HepG2 (cell line): ENCODE data around the gene TPX2. TPM values are rescaled to one million over a fixed set of nuclear protein-coding genes. Genes with fewer than 3 reads are reported as not detected.

Experiments used
- CHCHD3 ChIP-seq: sonication (generic); formaldehyde crosslinking; IDR thresholded peaks from 2 replicates; pipeline ENCODE4 v1.8.0; 2022; ENCODE audit warnings: mild to moderate bottlenecking, missing genetic modification reagents, moderate library complexity
- ETV6 ChIP-seq: sonication (generic); formaldehyde crosslinking; conservative IDR thresholded peaks from 2 replicates; pipeline ENCODE4 v1.4.0; 2020; ENCODE audit warnings: missing genetic modification reagents
- FIP1L1 ChIP-seq: fragments of 200-400 bp; formaldehyde crosslinking; IDR thresholded peaks from 2 replicates; pipeline ENCODE4 v1.6.1; 2018; ENCODE audit warnings: low read depth, mild to moderate bottlenecking, low read length, moderate library complexity, borderline replicate concordance; ENCODE audit not compliant: insufficient read depth
- JUND ChIP-seq: sonication (generic); formaldehyde crosslinking; IDR thresholded peaks from 2 replicates; pipeline ENCODE4 v1.8.0; 2022; ENCODE audit warnings: mild to moderate bottlenecking, missing genetic modification reagents
- MED1 ChIP-seq: sonication (generic); formaldehyde crosslinking; IDR thresholded peaks from 2 replicates; pipeline ENCODE4 v1.4.0; 2020; ENCODE audit warnings: missing genetic modification reagents
- NAIF1 ChIP-seq: sonication (generic); formaldehyde crosslinking; IDR thresholded peaks from 2 replicates; pipeline ENCODE4 v1.5.0; 2020; ENCODE audit warnings: mild to moderate bottlenecking, missing genetic modification reagents, borderline replicate concordance
- NFYB ChIP-seq: sonication (generic); formaldehyde crosslinking; IDR thresholded peaks from 2 replicates; pipeline ENCODE4 v1.4.0; 2020; ENCODE audit warnings: missing genetic modification reagents
- NONO ChIP-seq, 2 experiments: fragments of 450-650 bp in 1 of 2; sonication (generic) in 1 of 2; formaldehyde crosslinking in 1 of 2; IDR thresholded peaks in 1 of 2; conservative IDR thresholded peaks in 1 of 2; 2 replicates each; pipeline versions ENCODE4 v1.6.1 to v1.8.0; 2017 to 2022; ENCODE audit warnings: mild to moderate bottlenecking in 1 of 2, missing genetic modification reagents in 1 of 2, moderate library complexity in 1 of 2
- REXO4 ChIP-seq: sonication (generic); formaldehyde crosslinking; IDR thresholded peaks from 2 replicates; pipeline ENCODE4 v1.8.0; 2022; ENCODE audit warnings: missing genetic modification reagents, mild to moderate bottlenecking, borderline replicate concordance
- TARDBP ChIP-seq: sonication (generic); formaldehyde crosslinking; IDR thresholded peaks from 2 replicates; pipeline ENCODE4 v1.8.0; 2022; ENCODE audit warnings: mild to moderate bottlenecking, missing genetic modification reagents
- TCF12 ChIP-seq, 2 experiments: fragments of 450-650 bp in 1 of 2; sonication (generic) in 1 of 2; formaldehyde crosslinking in 1 of 2; IDR thresholded peaks; 2 replicates each; pipeline versions ENCODE4 v1.6.1 to v1.8.0; 2017 to 2022; ENCODE audit warnings: antibody characterized with exemption in 1 of 2, mild to moderate bottlenecking in 1 of 2, missing genetic modification reagents in 1 of 2, moderate library complexity in 1 of 2
- ZNF557 ChIP-seq: sonication (generic); formaldehyde crosslinking; IDR thresholded peaks from 2 replicates; pipeline ENCODE4 v1.4.0; 2020; ENCODE audit warnings: missing genetic modification reagents
- ZNF792 ChIP-seq: IDR thresholded peaks from 2 replicates; pipeline ENCODE4 v1.6.1; 2016
- ZNF816 ChIP-seq: sonication (generic); formaldehyde crosslinking; IDR thresholded peaks from 2 replicates; pipeline ENCODE4 v1.8.0; 2022; ENCODE audit warnings: missing genetic modification reagents, mild to moderate bottlenecking, borderline replicate concordance
- ZSCAN21 ChIP-seq: sonication (generic); formaldehyde crosslinking; IDR thresholded peaks from 2 replicates; pipeline ENCODE4 v1.8.0; 2022; ENCODE audit warnings: mild to moderate bottlenecking, missing genetic modification reagents, moderate library complexity, borderline replicate concordance
- ZSCAN31 ChIP-seq: sonication (generic); formaldehyde crosslinking; IDR thresholded peaks from 2 replicates; pipeline ENCODE4 v1.5.0; 2020; ENCODE audit warnings: low read depth, mild to moderate bottlenecking, missing genetic modification reagents
- polyA plus RNA-seq, 8 experiments: library from polyadenylated mRNA; depleted of rRNA in 3 of 8; stranded (reverse) in 7 of 8; unstranded in 1 of 8; fragments of >200 nt; fragmentation: Illumina TruSeq in 4 of 8; extraction: Trizol in 4 of 8; gene quantifications; 2 replicates each; pipeline versions ENCODE4 v1.2.1 to v1.2.3, GENCODE V29; 2011 to 2016; ENCODE audit warnings: low read depth in 4 of 8, missing spikeins in 1 of 8, mixed read lengths in 1 of 8; ENCODE audit not compliant: insufficient read depth in 1 of 8
- total RNA-seq, 5 experiments: library from RNA; depleted of rRNA; stranded (reverse); fragments of >200 nt; fragmentation: Illumina TruSeq; extraction: Trizol; gene quantifications; 2 replicates each; pipeline ENCODE4 v1.2.3, GENCODE V29; 2016; ENCODE audit warnings: low read depth in 1 of 5
- TF ChIP-seq, protein P1 (sequence below): sonication (generic); formaldehyde crosslinking; IDR thresholded peaks from 2 replicates; pipeline ENCODE4 v1.5.1; 2020; ENCODE audit warnings: missing genetic modification reagents, mild to moderate bottlenecking, borderline replicate concordance
- TF ChIP-seq, protein P2 (sequence below): sonication (generic); formaldehyde crosslinking; IDR thresholded peaks from 2 replicates; pipeline ENCODE4 v1.5.0; 2020; ENCODE audit warnings: mild to moderate bottlenecking, missing genetic modification reagents, moderate library complexity
- TF ChIP-seq, protein P3 (sequence below): sonication (generic); formaldehyde crosslinking; IDR thresholded peaks from 2 replicates; pipeline ENCODE4 v1.8.1; 2023; ENCODE audit warnings: mild to moderate bottlenecking, missing genetic modification reagents
- TF ChIP-seq, protein P4 (sequence below): sonication (generic); formaldehyde crosslinking; IDR thresholded peaks from 2 replicates; pipeline ENCODE4 v1.5.0; 2020; ENCODE audit warnings: mild to moderate bottlenecking, missing genetic modification reagents

TPX2 gene
- total and polyA plus RNA-seq, 2 of the 13 experiments (the other 11 are each of a cell fraction or from before 2014, with no cell fraction given), result 34.3 to 124 TPM

DNA sequence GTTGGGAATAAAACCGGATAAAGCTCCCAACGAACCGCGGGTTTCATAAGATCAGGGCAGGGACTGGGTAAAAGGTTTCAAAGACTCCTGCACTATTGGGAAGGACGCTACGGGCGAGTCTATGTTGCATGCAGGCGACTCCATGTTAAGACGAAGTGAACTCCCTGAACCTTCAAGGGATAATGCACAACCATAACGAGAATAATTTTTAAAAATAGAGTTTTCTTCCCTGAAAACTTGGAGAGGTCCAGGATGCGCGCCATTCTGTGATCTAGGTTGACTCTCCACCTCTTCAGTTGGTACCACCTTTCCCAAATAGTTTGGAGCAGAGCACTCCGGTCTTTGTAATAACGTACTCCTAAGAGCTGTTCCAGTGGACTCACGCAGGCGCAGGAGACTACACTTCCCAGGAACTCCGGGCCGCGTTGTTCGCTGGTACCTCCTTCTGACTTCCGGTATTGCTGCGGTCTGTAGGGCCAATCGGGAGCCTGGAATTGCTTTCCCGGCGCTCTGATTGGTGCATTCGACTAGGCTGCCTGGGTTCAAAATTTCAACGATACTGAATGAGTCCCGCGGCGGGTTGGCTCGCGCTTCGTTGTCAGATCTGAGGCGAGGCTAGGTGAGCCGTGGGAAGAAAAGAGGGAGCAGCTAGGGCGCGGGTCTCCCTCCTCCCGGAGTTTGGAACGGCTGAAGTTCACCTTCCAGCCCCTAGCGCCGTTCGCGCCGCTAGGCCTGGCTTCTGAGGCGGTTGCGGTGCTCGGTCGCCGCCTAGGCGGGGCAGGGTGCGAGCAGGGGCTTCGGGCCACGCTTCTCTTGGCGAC lies at the start of gene TPX2 (continued):
- TF ChIP-seq, protein P1, sequence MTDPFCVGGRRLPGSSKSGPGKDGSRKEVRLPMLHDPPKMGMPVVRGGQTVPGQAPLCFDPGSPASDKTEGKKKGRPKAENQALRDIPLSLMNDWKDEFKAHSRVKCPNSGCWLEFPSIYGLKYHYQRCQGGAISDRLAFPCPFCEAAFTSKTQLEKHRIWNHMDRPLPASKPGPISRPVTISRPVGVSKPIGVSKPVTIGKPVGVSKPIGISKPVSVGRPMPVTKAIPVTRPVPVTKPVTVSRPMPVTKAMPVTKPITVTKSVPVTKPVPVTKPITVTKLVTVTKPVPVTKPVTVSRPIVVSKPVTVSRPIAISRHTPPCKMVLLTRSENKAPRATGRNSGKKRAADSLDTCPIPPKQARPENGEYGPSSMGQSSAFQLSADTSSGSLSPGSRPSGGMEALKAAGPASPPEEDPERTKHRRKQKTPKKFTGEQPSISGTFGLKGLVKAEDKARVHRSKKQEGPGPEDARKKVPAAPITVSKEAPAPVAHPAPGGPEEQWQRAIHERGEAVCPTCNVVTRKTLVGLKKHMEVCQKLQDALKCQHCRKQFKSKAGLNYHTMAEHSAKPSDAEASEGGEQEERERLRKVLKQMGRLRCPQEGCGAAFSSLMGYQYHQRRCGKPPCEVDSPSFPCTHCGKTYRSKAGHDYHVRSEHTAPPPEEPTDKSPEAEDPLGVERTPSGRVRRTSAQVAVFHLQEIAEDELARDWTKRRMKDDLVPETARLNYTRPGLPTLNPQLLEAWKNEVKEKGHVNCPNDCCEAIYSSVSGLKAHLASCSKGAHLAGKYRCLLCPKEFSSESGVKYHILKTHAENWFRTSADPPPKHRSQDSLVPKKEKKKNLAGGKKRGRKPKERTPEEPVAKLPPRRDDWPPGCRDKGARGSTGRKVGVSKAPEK (CRISPR knock-in tag), result peak; percentile 24; the same call in 1 of the 2 replicates
- TF ChIP-seq CHCHD3 (CRISPR knock-in tag) (no peak), ZSCAN31 (CRISPR knock-in tag) (peak; percentile 98), NFYB (CRISPR knock-in tag) (peak; percentile 100), ETV6 (CRISPR knock-in tag) (peak; percentile 80), ZNF792 (CRISPR knock-in tag) (peak; percentile 90), ZNF557 (peak; percentile 77), NONO (IDR thresholded peaks at IDR 0.05) (no peak), NONO (CRISPR knock-in tag; conservative IDR thresholded peaks at IDR 0.05) (peak; percentile 94), REXO4 (CRISPR knock-in tag) (peak; percentile 93; the same call in 1 of the 2 replicates), ZNF816 (peak; percentile 77; the same call in 1 of the 2 replicates), TARDBP (CRISPR knock-in tag) (peak; percentile 92; the same call in 1 of the 2 replicates), NAIF1 (CRISPR knock-in tag) (peak; percentile 80; the same call in 1 of the 2 replicates), JUND (CRISPR knock-in tag) (no peak), TCF12 (IDR thresholded peaks at IDR 0.05) (no peak), TCF12 (CRISPR knock-in tag; IDR thresholded peaks at IDR 0.05) (peak; percentile 71; the same call in 1 of the 2 replicates), FIP1L1 (no peak), MED1 (CRISPR knock-in tag) (no peak; the same call in 1 of the 2 replicates), ZSCAN21 (CRISPR knock-in tag) (peak; percentile 96)
- TF ChIP-seq, protein P2, sequence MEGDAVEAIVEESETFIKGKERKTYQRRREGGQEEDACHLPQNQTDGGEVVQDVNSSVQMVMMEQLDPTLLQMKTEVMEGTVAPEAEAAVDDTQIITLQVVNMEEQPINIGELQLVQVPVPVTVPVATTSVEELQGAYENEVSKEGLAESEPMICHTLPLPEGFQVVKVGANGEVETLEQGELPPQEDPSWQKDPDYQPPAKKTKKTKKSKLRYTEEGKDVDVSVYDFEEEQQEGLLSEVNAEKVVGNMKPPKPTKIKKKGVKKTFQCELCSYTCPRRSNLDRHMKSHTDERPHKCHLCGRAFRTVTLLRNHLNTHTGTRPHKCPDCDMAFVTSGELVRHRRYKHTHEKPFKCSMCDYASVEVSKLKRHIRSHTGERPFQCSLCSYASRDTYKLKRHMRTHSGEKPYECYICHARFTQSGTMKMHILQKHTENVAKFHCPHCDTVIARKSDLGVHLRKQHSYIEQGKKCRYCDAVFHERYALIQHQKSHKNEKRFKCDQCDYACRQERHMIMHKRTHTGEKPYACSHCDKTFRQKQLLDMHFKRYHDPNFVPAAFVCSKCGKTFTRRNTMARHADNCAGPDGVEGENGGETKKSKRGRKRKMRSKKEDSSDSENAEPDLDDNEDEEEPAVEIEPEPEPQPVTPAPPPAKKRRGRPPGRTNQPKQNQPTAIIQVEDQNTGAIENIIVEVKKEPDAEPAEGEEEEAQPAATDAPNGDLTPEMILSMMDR (CRISPR knock-in tag), result peak; percentile 68
- TF ChIP-seq, protein P3, sequence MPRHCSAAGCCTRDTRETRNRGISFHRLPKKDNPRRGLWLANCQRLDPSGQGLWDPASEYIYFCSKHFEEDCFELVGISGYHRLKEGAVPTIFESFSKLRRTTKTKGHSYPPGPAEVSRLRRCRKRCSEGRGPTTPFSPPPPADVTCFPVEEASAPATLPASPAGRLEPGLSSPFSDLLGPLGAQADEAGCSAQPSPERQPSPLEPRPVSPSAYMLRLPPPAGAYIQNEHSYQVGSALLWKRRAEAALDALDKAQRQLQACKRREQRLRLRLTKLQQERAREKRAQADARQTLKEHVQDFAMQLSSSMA (CRISPR knock-in tag), result peak; percentile 91
- TF ChIP-seq, protein P4, sequence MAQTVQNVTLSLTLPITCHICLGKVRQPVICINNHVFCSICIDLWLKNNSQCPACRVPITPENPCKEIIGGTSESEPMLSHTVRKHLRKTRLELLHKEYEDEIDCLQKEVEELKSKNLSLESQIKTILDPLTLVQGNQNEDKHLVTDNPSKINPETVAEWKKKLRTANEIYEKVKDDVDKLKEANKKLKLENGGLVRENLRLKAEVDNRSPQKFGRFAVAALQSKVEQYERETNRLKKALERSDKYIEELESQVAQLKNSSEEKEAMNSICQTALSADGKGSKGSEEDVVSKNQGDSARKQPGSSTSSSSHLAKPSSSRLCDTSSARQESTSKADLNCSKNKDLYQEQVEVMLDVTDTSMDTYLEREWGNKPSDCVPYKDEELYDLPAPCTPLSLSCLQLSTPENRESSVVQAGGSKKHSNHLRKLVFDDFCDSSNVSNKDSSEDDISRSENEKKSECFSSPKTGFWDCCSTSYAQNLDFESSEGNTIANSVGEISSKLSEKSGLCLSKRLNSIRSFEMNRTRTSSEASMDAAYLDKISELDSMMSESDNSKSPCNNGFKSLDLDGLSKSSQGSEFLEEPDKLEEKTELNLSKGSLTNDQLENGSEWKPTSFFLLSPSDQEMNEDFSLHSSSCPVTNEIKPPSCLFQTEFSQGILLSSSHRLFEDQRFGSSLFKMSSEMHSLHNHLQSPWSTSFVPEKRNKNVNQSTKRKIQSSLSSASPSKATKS (CRISPR knock-in tag), result no peak
